H9 (cell line): Measurements from ENCODE around the gene YY1. TPM values are rescaled to one million over a fixed set of nuclear protein-coding genes. Genes with fewer than 3 reads are reported as not detected.
A peak's percentile ranks its signal among the peaks of the same experiment; 100 is the strongest.

Experiments used
- DNase-seq: peaks from one replicate; pipeline ENCODE4 v3.0.0-alpha.2; 2017
- H2AFZ ChIP-seq: one replicate; pipeline ENCODE4 v1.6.1; 2013; ENCODE audit warnings: mild to moderate bottlenecking, low read length, control low read depth, moderate library complexity
- H2AK5ac ChIP-seq: 2 replicates; pipeline ENCODE4 v1.6.1; 2013; ENCODE audit warnings: low read length, control low read depth, mixed read lengths; ENCODE audit not compliant: insufficient read length
- H2BK120ac ChIP-seq: one replicate; pipeline ENCODE4 v1.6.1; 2013; ENCODE audit warnings: low read depth, mild to moderate bottlenecking, low read length, control low read depth, inconsistent platforms; ENCODE audit not compliant: poor library complexity, severe bottlenecking
- H2BK12ac ChIP-seq: 2 replicates; pipeline ENCODE4 v1.6.1; 2013; ENCODE audit warnings: low read length, control low read depth, mixed read lengths, low read depth; ENCODE audit not compliant: insufficient read length
- H2BK15ac ChIP-seq: 2 replicates; pipeline ENCODE4 v1.6.1; 2013; ENCODE audit warnings: low read depth, low read length, control low read depth
- H2BK20ac ChIP-seq: one replicate; pipeline ENCODE4 v1.6.1; 2013; ENCODE audit warnings: low read depth, mild to moderate bottlenecking, low read length, control low read depth, inconsistent platforms; ENCODE audit not compliant: poor library complexity, severe bottlenecking
- H2BK5ac ChIP-seq: 2 replicates; pipeline ENCODE4 v1.6.1; 2013; ENCODE audit warnings: low read length, control low read depth, mixed read lengths; ENCODE audit not compliant: insufficient read length
- H3K14ac ChIP-seq: 2 replicates; pipeline ENCODE4 v1.6.1; 2013; ENCODE audit warnings: low read length, control low read depth; ENCODE audit not compliant: insufficient read depth
- H3K18ac ChIP-seq: 2 replicates; pipeline ENCODE4 v1.6.1; 2013; ENCODE audit warnings: low read depth, mild to moderate bottlenecking, mixed read lengths, low read length, control low read depth; ENCODE audit not compliant: insufficient read length
- H3K23ac ChIP-seq: 2 replicates; pipeline ENCODE4 v1.6.1; 2013; ENCODE audit warnings: low read length, control low read depth, mixed read lengths, low read depth; ENCODE audit not compliant: insufficient read length
- H3K23me2 ChIP-seq: 2 replicates; pipeline ENCODE4 v1.6.1; 2013; ENCODE audit warnings: low read depth, mild to moderate bottlenecking, mixed read lengths, low read length, control low read depth; ENCODE audit not compliant: insufficient read length, poor library complexity, severe bottlenecking
- H3K27ac ChIP-seq: 2 replicates; pipeline ENCODE4 v1.5.1; 2013; ENCODE audit warnings: low read length, control low read depth, mixed read lengths, low read depth; ENCODE audit not compliant: insufficient read length
- H3K27me3 ChIP-seq: 2 replicates; pipeline ENCODE4 v1.6.1; 2013; ENCODE audit warnings: low read length, control low read depth, inconsistent platforms; ENCODE audit not compliant: insufficient read depth
- H3K4ac ChIP-seq: 2 replicates; pipeline ENCODE4 v1.6.1; 2013; ENCODE audit warnings: low read depth, mild to moderate bottlenecking, control low read depth, inconsistent platforms, low read length, moderate library complexity
- H3K4me1 ChIP-seq: 2 replicates; pipeline ENCODE4 v1.6.1; 2013; ENCODE audit warnings: low read length, control low read depth, inconsistent platforms; ENCODE audit not compliant: insufficient read depth
- H3K4me2 ChIP-seq: 2 replicates; pipeline ENCODE4 v1.6.1; 2013; ENCODE audit warnings: low read length, control low read depth, mixed read lengths; ENCODE audit not compliant: insufficient read length, insufficient read depth
- H3K56ac ChIP-seq: 2 replicates; pipeline ENCODE4 v1.6.1; 2013; ENCODE audit warnings: low read depth, mild to moderate bottlenecking, mixed read lengths, low read length, control low read depth; ENCODE audit not compliant: insufficient read length
- H3K79me1 ChIP-seq: 2 replicates; pipeline ENCODE4 v1.6.1; 2013; ENCODE audit warnings: low read depth, mild to moderate bottlenecking, moderate library complexity, low read length, control low read depth, inconsistent platforms; ENCODE audit not compliant: insufficient read depth, poor library complexity, severe bottlenecking
- H3K79me2 ChIP-seq: 2 replicates; pipeline ENCODE4 v1.6.1; 2013; ENCODE audit warnings: low read length, control low read depth, inconsistent platforms; ENCODE audit not compliant: insufficient read depth
- H3K9ac ChIP-seq: 2 replicates; pipeline ENCODE4 v1.6.1; 2013; ENCODE audit warnings: low read length, control low read depth, mixed read lengths; ENCODE audit not compliant: insufficient read length; ENCODE audit errors: extremely low read depth
- H3K9me3 ChIP-seq: one replicate; pipeline ENCODE4 v1.6.1; 2013; ENCODE audit warnings: low read depth, low read length, inconsistent platforms; ENCODE audit not compliant: control insufficient read depth
- H3T11ph ChIP-seq: one replicate; pipeline ENCODE4 v1.6.1; 2013; ENCODE audit warnings: mild to moderate bottlenecking, low read length, control low read depth, inconsistent platforms
- H4K20me1 ChIP-seq: one replicate; pipeline ENCODE4 v1.6.1; 2013; ENCODE audit not compliant: control insufficient read depth, insufficient read length, insufficient read depth
- H4K5ac ChIP-seq: 2 replicates; pipeline ENCODE4 v1.6.1; 2013; ENCODE audit warnings: low read depth, mild to moderate bottlenecking, mixed read lengths, low read length, control low read depth; ENCODE audit not compliant: insufficient read length
- H4K8ac ChIP-seq: replicated peaks from 2 replicates; pipeline ENCODE4 v1.6.1; 2013; ENCODE audit warnings: low read length, control low read depth, mixed read lengths, low read depth; ENCODE audit not compliant: insufficient read length
- H4K91ac ChIP-seq: 2 replicates; pipeline ENCODE4 v1.6.1; 2013; ENCODE audit warnings: low read depth, mild to moderate bottlenecking, moderate library complexity, mixed read lengths, low read length, control low read depth; ENCODE audit not compliant: insufficient read length
- H3K27ac Mint-ChIP-seq, 3 experiments: 2 replicates in 2 of 3; 3 replicates in 1 of 3; pipeline ENCODE4 v1.8.0; 2020 to 2021; ENCODE audit warnings: mixed read lengths in 3 of 3, mild to moderate bottlenecking in 1 of 3, moderate library complexity in 1 of 3
- H3K27me3 Mint-ChIP-seq: 2 replicates; pipeline ENCODE4 v1.8.0; 2021; ENCODE audit warnings: low read depth, mild to moderate bottlenecking, moderate library complexity, mixed read lengths
- H3K36me3 Mint-ChIP-seq, 3 experiments: 2 replicates in 2 of 3; 3 replicates in 1 of 3; pipeline ENCODE4 v1.8.0; 2020 to 2021; ENCODE audit warnings: low read depth in 3 of 3, mixed read lengths in 3 of 3; ENCODE audit not compliant: insufficient read depth in 1 of 3
- H3K4me1 Mint-ChIP-seq, 2 experiments: 2 replicates each; pipeline ENCODE4 v1.8.0; 2020; ENCODE audit warnings: mixed read lengths in 2 of 2
- H3K4me3 Mint-ChIP-seq, 2 experiments: 2 replicates in 1 of 2; 3 replicates in 1 of 2; pipeline ENCODE4 v1.8.0; 2020 to 2021; ENCODE audit warnings: mild to moderate bottlenecking in 2 of 2, mixed read lengths in 2 of 2, moderate library complexity in 1 of 2
- H3K9me3 Mint-ChIP-seq, 2 experiments: 2 replicates in 1 of 2; 3 replicates in 1 of 2; pipeline ENCODE4 v1.8.0; 2020; ENCODE audit warnings: mild to moderate bottlenecking in 2 of 2, mixed read lengths in 2 of 2, moderate library complexity in 1 of 2
- WGBS: extraction: QIAGEN DNeasy Blood & Tissue Kit; methylation state at CpG from one replicate; pipeline ENCODE4 v1.1.7; 2013; ENCODE audit warnings: missing lambda C conversion rate, low lambda C conversion rate, mixed read lengths; ENCODE audit not compliant: insufficient read length; ENCODE audit errors: extremely low coverage; 5-methylcytosine and 5-hydroxymethylcytosine counted together
- total RNA-seq: library from RNA; stranded (reverse); gene quantifications from 2 replicates; pipeline ENCODE4 v1.2.1, GENCODE V29; 2021
- TF ChIP-seq, protein P1 (sequence below): fragments of 200-600 bp; sonication (generic); conservative IDR thresholded peaks from 3 replicates; pipeline ENCODE4 v1.8.0; 2021; ENCODE audit warnings: antibody characterized with exemption, mild to moderate bottlenecking

The YY1 gene
- total RNA-seq, 1 experiment from 2014 or later, result 103 TPM

DNA sequence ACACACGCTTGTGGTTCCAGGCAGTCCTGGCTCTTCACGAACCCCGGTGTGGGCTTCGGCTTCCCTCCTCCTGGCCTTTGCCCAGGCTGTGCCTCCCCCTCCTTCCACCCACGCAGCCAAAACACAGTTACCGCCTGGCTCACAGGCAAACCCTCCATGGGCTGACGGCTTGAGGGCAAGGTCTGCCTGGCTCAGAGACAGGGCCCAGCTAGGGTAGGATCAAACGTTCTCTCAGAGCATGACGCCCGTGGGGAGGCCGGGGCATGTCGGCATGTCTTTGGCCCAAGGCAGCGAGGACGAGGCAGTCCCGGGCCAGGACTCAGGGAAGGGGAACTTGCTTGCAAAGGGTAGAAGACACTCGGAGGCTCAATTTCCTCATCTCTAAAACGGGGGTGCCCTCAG, 86.3 kb downstream of the YY1 start:
- Histone ChIP-seq H3K23me2 (no peaks in the 10 kb centered on the region), H3K4ac (no peak overlapping the region)
- TF ChIP-seq, protein P1, sequence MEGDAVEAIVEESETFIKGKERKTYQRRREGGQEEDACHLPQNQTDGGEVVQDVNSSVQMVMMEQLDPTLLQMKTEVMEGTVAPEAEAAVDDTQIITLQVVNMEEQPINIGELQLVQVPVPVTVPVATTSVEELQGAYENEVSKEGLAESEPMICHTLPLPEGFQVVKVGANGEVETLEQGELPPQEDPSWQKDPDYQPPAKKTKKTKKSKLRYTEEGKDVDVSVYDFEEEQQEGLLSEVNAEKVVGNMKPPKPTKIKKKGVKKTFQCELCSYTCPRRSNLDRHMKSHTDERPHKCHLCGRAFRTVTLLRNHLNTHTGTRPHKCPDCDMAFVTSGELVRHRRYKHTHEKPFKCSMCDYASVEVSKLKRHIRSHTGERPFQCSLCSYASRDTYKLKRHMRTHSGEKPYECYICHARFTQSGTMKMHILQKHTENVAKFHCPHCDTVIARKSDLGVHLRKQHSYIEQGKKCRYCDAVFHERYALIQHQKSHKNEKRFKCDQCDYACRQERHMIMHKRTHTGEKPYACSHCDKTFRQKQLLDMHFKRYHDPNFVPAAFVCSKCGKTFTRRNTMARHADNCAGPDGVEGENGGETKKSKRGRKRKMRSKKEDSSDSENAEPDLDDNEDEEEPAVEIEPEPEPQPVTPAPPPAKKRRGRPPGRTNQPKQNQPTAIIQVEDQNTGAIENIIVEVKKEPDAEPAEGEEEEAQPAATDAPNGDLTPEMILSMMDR, result no peak

More for the DNA sequence above, 86.3 kb downstream of the YY1 start:
- peak overlapping the region in 1 of 3 experiments; percentile 44; a peak in 2 of 7 replicates for H3K27ac Mint-ChIP-seq
- no peaks in the 10 kb centered on the region; a peak in 1 of 5 replicates for H3K9me3 Mint-ChIP-seq
- Histone ChIP-seq H4K20me1 (no peaks in the 10 kb centered on the region), H4K8ac (no peak overlapping the region), H2AFZ (no peak overlapping the region), H3K4me2 (no peak overlapping the region), H3K27ac (no peak overlapping the region), H3K23ac (no peak overlapping the region), H2BK120ac (no peak overlapping the region), H3K4me1 (no peaks in the 10 kb centered on the region), H3K56ac (no peak overlapping the region), H3K9ac (no peak overlapping the region), H3K18ac (no peak overlapping the region), H2AK5ac (no peak overlapping the region), H4K91ac (no peak overlapping the region), H4K5ac (no peak overlapping the region), H3T11ph (no peak overlapping the region), H3K9me3 (no peaks in the 10 kb centered on the region), H3K79me1 (no peaks in the 10 kb centered on the region), H2BK12ac (no peak overlapping the region), H3K79me2 (no peaks in the 10 kb centered on the region), H2BK5ac (no peak overlapping the region), H3K14ac (no peak overlapping the region; the same call in 1 of the 2 replicates), H2BK15ac (no peak overlapping the region), H2BK20ac (no peak overlapping the region), H3K27me3 (no peaks in the 10 kb centered on the region)
- peaks cover 7 to 12% of the 10 kb centered on the region in 2 experiments; a peak in 3 of 4 replicates for H3K4me1 Mint-ChIP-seq
- H3K27me3 Mint-ChIP-seq, result peaks cover 1% of the 10 kb centered on the region
- DNase-seq, result no peak
- no peaks in the 10 kb centered on the region for H3K36me3 Mint-ChIP-seq
- no peak overlapping the region for H3K4me3 Mint-ChIP-seq
- WGBS, result no CpG with 5 or more reads among the region's 17 CpGs
